Activated gamma-delta T cell treated with anti-CD3 and anti-CD28 coated beads, Interleukin-2, amount 50 U/mL, for 16 hours (primary cell): Measurements from ENCODE around the gene RUNX1.

Experiments
- DNase-seq: peaks from one replicate; pipeline ENCODE4 v3.0.0-alpha.2; 2020; ENCODE audit warnings: low read depth

The RUNX1 gene

GRCh38 chr21:34946385-34946840, 102.7 kb downstream of the RUNX1 start:
- DNase-seq, result no peak

DNA sequence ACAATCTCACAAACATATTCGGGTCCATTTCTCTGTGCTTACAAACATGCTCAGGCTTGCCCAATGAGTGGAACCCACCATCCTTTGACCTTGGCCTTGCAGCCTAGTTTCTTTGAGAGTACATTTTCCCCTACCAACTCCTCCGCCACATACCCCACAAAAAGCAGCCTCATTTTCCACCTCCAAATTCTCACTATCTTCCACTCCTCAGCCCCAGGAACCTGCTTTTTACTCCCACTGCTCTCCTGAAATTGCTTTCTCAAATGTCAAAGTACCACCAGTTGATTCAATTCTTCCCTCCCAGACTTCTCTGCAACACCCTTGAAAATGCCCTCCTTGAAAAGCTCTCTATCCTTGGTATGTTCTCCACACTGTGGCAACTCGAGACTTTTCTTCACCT, 103.8 kb downstream of the RUNX1 start:
- no peak for DNase-seq

GRCh38 chr21:34944015-34944755, 104.9 kb downstream of the RUNX1 start:
- DNase-seq, result no peak

DNA sequence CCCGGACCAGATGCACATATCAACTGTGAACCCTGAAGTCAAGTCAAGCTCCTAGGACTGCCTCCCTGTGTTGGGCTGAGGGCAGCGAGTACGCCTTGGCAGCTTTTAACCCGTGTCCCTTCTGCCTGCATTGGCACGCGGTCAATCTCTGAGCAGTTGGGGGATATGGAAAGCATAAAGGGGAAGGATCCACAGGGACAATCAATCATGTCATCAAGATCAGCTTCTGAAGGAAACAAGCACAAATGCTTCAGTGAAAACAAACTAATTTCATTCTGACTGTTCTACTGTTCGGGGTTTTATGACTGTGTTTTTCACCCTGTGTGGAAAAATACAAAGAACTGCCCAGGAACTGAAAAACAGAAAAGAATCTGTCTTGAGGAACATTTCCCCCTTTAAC, 106.2 kb downstream of the RUNX1 start:
- no peak for DNase-seq

GRCh38 chr21:34941162-34941561, 107.9 kb downstream of the RUNX1 start:
- DNase-seq, result no peak

- no peak for DNase-seq
Measured at GRCh38 chr21:34939673-34940331, 109.3 kb downstream of the RUNX1 start.

DNA sequence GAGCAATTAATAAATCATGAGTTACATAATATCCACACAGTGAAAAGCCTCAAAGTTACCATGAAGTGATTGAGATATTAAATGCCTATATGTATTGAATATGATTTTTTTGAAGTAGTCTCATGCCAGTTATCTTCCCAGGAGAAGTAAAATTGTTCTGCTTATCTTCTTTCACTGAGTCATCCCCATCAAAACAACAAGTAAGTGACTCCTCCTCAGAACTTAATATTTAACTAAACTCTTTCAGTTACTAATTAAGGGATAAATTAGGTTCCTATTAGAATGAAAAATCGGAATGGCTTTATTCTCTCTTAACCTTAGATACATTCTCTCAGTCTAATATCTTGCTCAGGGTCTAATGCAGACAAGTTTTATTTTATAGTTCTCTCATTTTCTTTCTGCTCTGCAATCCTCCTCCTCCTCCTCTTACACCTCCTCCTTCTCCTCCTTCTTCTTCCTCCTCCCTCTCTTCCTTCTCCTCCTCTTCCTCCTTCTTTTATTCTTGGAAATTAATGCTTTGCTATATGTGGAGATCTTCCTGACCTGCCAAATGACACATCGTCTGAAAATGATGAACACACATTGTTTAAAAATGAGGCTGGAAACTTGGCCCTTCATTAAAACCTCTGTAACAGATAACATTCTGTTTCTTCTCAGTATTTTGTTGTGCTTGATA, 110.9 kb downstream of the RUNX1 start:
- DNase-seq, result no peak

- DNase-seq, result no peak
Measured at GRCh38 chr21:34936883-34937563, 112.1 kb downstream of the RUNX1 start.

GRCh38 chr21:34936371-34936789, 112.7 kb downstream of the RUNX1 start:
- DNase-seq, result no peak

DNA sequence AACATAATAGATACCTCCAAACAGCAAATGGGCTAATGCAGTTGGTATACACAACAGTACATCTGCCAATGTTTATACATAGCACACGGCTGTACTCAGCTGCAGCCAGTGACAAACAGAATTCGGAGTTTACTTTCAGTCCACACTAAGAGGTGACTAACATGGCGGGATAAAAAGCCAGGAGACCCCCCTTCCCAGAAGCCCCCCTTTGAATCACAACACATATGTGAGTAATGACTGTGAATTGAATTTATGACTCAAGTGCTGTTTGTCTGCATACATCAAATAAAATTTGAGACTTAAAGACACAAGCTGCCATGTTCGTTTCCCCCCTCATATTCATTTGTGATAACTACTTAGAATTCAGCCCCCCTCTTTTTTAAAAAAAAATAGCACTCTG, 113.2 kb downstream of the RUNX1 start:
- DNase-seq, result no peak

DNA sequence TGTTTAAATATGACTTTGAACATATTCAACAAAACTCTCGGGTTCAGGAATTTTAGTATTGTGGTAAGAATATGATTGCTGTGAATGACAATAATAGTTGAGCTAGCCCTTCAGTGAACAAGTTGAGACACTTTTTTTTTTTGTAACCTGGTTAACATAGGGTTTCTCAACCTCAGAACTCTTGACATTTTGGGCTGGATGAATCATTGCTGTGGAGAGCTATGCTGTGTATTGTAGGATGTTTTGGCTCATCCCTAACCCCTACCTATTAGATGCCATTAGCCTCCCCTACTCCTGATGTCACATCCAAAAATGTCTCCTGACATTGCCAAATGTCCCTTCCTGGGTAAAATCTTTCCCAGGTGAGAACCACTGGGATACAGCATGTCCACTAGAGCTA, 113.7 kb downstream of the RUNX1 start:
- no peak for DNase-seq

- DNase-seq, result no peak
Measured at GRCh38 chr21:34934350-34934749, 114.8 kb downstream of the RUNX1 start.

- DNase-seq, result no peak
Measured at GRCh38 chr21:34933609-34934335, 115.3 kb downstream of the RUNX1 start.

DNA sequence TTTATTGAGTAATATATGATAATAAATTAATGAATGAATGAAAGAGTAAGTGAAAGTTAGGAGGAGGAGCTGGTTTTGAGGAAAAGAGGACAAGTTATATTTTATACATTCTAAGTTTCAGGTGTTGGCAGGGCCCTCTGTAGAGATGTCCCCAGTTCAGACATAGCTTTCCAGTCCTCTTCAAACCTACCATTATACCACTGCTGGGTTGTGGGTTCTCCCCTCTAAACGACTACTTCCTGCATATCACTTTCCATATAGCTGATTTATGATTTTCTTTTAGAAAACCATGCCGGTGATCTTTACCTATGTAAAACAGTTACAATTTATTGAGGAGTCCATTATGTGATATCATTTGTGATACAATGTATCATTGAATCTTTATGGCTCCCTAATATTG, 116.9 kb downstream of the RUNX1 start:
- DNase-seq, result no peak

- DNase-seq, result no peak
Measured at GRCh38 chr21:34930971-34931370, 118.1 kb downstream of the RUNX1 start.

GRCh38 chr21:34928637-34929036, 120.5 kb downstream of the RUNX1 start:
- DNase-seq, result no peak

GRCh38 chr21:34927992-34928391, 121.1 kb downstream of the RUNX1 start:
- DNase-seq, result no peak

GRCh38 chr21:34926803-34927467, 122.2 kb downstream of the RUNX1 start:
- DNase-seq, result no peak

GRCh38 chr21:34925597-34925996, 123.5 kb downstream of the RUNX1 start:
- DNase-seq, result no peak

DNA sequence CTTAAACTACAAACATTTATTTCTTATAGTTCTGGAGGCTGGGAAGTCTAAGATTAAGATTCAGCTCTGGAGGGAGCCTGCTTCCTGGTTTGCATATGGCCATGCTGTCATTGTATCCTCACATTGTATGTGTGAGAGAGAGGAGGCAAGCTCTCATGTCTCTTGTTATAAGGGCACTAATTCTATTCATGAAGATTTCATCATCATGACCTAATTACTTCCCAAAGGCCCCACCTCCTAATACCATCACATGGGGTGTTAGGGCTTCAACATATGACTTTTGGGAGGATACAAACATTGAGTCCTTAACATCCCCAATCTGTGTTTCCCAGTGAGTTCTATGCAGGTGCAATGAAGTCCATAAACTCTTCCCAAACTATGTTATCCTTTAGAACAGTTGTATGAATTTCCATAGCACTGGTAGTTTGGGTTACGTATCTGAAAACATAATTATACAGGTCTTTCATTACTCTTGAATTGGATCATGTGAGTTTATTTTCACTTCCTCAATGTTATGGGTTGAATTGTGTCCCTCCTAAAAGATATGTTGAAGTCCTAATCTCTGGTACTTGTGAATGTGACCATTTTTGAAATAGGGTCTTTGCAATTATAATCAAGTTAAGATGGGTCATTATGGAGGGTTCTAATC, 124.2 kb downstream of the RUNX1 start:
- no peak for DNase-seq

GRCh38 chr21:34924194-34924593, 124.9 kb downstream of the RUNX1 start:
- DNase-seq, result no peak
